RWPE2 (cell line): ENCODE measurements around the gene IRAK1.

Experiments used
- ATAC-seq: fragments of 200-7000 bp; cut with Tn5 transposase; 3 replicates; pipeline ENCODE4 v1.9.1; 2021; ENCODE audit warnings: low read depth
- DNase-seq: peaks from one replicate; pipeline ENCODE4 v3.0.0-alpha.2; 2020; ENCODE audit warnings: low spot score
- H3K27ac ChIP-seq: fragments of 450-650 bp; 2 replicates; pipeline ENCODE4 v1.5.1; 2017; ENCODE audit warnings: mild to moderate bottlenecking; ENCODE audit not compliant: poor library complexity, severe bottlenecking
- H3K27me3 ChIP-seq: fragments of 250-450 bp; sonication (Bioruptor Pico); 2 replicates; pipeline ENCODE4 v1.5.1; 2021; ENCODE audit warnings: mild to moderate bottlenecking, moderate library complexity; ENCODE audit not compliant: insufficient read depth, poor library complexity, severe bottlenecking
- H3K36me3 ChIP-seq: fragments of 250-450 bp; sonication (Bioruptor Pico); 2 replicates; pipeline ENCODE4 v1.5.1; 2020; ENCODE audit warnings: low read depth, mild to moderate bottlenecking, moderate library complexity
- H3K4me1 ChIP-seq: fragments of 250-450 bp; sonication (Bioruptor Pico); 2 replicates; pipeline ENCODE4 v1.5.1; 2021; ENCODE audit warnings: mild to moderate bottlenecking, moderate library complexity; ENCODE audit not compliant: insufficient read depth, poor library complexity, severe bottlenecking
- H3K4me3 ChIP-seq: fragments of 250-450 bp; sonication (Bioruptor Pico); 2 replicates; pipeline ENCODE4 v1.5.1; 2021; ENCODE audit warnings: mild to moderate bottlenecking, moderate library complexity; ENCODE audit not compliant: severe bottlenecking
- H3K9me3 ChIP-seq: fragments of 250-450 bp; sonication (Bioruptor Pico); 2 replicates; pipeline ENCODE4 v1.5.1; 2021; ENCODE audit warnings: mild to moderate bottlenecking, moderate library complexity; ENCODE audit not compliant: severe bottlenecking
- TF ChIP-seq, protein P1 (sequence below): fragments of 450-650 bp; IDR thresholded peaks from one replicate; pipeline ENCODE4 v1.5.1; 2017; ENCODE audit warnings: mild to moderate bottlenecking, moderate library complexity; ENCODE audit not compliant: poor library complexity, severe bottlenecking

Gene IRAK1

DNA sequence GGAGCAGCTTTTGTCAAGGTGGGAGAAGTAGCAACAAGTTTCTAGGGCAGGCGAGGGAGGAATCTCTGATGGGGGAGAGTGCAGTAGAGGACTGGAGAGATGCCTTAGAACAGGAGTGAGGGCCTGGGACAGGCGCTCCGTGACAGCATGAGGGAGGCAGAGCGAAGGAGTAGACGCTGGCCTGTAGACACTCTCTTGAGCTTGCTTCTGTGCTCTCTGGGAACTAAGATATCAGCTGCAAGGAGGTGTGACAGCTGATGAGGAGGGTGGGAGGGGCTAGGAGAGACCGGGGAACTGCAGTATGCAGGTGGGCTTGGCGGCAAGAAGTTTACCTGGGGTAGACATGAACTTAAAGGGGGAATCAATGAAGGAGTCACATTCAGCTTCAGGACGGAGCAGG is 42.1 kb upstream of the IRAK1 start:
- no peak overlapping the region for H3K4me3 ChIP-seq
- H3K4me1 ChIP-seq, result no peaks in the 10 kb centered on the region
- no peak for ATAC-seq
- peaks cover 3% of the 10 kb centered on the region; the same call in 1 of the 2 replicates for H3K36me3 ChIP-seq
- no peaks in the 10 kb centered on the region for H3K27me3 ChIP-seq
- TF ChIP-seq, protein P1, sequence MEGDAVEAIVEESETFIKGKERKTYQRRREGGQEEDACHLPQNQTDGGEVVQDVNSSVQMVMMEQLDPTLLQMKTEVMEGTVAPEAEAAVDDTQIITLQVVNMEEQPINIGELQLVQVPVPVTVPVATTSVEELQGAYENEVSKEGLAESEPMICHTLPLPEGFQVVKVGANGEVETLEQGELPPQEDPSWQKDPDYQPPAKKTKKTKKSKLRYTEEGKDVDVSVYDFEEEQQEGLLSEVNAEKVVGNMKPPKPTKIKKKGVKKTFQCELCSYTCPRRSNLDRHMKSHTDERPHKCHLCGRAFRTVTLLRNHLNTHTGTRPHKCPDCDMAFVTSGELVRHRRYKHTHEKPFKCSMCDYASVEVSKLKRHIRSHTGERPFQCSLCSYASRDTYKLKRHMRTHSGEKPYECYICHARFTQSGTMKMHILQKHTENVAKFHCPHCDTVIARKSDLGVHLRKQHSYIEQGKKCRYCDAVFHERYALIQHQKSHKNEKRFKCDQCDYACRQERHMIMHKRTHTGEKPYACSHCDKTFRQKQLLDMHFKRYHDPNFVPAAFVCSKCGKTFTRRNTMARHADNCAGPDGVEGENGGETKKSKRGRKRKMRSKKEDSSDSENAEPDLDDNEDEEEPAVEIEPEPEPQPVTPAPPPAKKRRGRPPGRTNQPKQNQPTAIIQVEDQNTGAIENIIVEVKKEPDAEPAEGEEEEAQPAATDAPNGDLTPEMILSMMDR, result no peak
- no peak for DNase-seq
- no peaks in the 10 kb centered on the region for H3K9me3 ChIP-seq
- no peak overlapping the region for H3K27ac ChIP-seq

DNA sequence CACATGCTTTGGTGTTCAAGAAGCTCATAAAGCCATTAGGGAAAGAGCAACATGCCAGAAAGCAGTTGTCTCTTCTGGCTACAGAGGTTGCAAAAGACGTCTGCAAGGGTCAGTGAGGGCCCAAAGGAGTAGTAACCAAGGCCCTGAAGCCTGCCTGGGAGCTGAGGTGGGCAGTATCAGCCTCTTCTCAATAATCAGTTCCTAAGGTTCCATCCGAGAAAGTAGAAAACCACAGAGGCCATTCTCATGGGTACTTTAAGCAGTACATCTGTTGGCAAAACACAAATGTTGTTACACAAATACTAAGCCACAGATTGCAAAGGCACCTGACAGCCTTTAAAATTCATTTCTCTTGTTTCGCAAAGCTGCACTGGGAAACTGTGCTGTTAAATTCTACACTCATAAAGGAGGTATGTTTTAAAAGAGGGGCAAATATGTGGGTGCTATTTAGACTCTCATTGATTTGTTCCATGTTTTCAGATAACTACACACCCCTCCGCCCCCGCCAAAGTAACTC is 40.1 kb upstream of the IRAK1 start:
- DNase-seq (no peak), ATAC-seq (no peak)
- Histone ChIP-seq H3K27me3 (no peaks in the 10 kb centered on the region), H3K4me1 (no peaks in the 10 kb centered on the region), H3K36me3 (peaks cover 11% of the 10 kb centered on the region; the same call in 1 of the 2 replicates), H3K4me3 (no peak overlapping the region), H3K9me3 (no peaks in the 10 kb centered on the region), H3K27ac (no peak overlapping the region)
- TF ChIP-seq, protein P1, result no peak

DNA sequence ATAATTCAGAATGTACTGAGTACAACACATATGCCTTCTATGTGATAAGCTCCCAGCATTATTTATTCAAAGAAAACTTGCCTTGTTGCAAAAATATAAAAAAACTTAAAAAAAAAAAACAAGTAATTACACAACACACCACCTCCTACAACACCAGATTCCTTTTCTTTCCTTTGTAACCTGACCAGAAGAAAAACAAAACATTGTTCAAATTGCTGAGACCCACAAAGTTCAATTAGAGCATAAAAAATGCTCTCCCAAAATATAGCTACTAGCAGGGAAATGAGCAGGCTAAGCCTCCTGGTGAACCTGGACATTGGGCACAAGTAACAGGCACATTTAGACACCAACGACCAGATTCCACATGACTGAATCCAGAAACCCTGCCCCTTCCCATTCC is 39.5 kb upstream of the IRAK1 start:
- no peaks in the 10 kb centered on the region for H3K27me3 ChIP-seq
- no peaks in the 10 kb centered on the region for H3K9me3 ChIP-seq
- H3K27ac ChIP-seq, result no peak overlapping the region
- TF ChIP-seq, protein P1, result no peak
- no peaks in the 10 kb centered on the region for H3K4me1 ChIP-seq
- peaks cover 11% of the 10 kb centered on the region; the same call in 1 of the 2 replicates for H3K36me3 ChIP-seq
- no peak overlapping the region for H3K4me3 ChIP-seq
- DNase-seq, result no peak
- ATAC-seq, result no peak

DNA sequence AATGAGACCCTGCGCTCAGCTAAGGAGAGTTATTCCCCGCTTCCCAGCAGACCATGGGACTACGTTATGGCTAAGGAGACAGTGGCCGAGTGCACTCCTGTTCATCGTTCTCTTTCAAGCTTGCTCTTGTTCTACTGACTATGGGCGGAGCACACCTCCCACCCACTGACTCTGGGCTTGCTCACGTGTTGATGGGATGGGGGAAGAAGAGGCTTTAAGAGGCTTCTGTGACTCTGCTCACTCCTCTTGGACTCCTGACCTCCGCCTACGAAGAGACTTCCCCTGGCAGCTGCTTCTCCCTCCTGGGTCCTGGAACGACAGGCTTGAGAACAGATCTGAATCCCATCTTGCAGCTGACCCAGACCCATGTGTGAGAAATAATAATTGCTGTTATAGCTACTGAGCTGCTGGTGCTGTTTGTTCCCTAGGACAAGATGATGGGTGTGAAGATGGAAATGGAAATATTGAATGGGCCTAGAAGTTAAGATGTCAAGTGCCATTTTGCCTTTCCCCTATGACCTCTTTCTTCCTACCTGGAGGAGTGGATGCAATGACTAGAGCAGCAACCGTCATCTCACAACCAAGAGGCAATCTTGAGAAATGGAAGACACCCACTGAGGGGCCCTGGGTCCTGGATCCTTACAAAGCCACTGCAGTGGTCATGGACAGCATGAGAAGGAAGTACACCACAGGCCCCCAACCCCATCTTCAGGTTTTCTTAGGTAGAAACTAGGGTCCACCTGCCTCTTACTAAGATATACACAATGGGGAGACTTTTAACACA is 38.7 kb upstream of the IRAK1 start:
- H3K36me3 ChIP-seq, result peaks cover 11% of the 10 kb centered on the region; the same call in 1 of the 2 replicates
- ATAC-seq, result no peak
- TF ChIP-seq, protein P1, result no peak

DNA sequence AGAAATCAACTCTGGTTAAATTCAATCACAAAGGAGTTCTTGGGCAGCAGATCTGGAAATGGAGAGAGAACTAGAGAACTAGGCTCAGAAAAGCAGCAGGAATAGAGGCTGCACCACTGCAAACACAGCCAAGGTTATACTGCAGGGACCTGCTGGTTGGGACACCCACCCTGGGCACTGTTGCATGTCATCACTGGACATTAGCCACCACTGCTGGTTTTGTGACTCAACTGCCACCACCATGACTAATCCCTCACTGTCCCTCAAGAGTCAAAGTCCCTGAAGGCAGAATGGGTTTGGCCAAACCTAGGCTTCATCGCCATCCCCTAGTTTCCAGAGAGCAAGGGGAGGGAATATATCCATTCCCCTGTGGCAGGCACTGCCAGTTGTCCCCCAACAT is 38.1 kb upstream of the IRAK1 start:
- Histone ChIP-seq H3K27me3 (no peaks in the 10 kb centered on the region), H3K4me1 (no peaks in the 10 kb centered on the region), H3K4me3 (no peak overlapping the region), H3K36me3 (peaks cover 11% of the 10 kb centered on the region; the same call in 1 of the 2 replicates), H3K27ac (no peak overlapping the region), H3K9me3 (no peaks in the 10 kb centered on the region)
- no peak for ATAC-seq
- TF ChIP-seq, protein P1, result no peak
- DNase-seq, result no peak

More for the DNA sequence above, 38.7 kb upstream of the IRAK1 start:
- H3K27me3 ChIP-seq, result no peaks in the 10 kb centered on the region
- no peak for DNase-seq
- no peak overlapping the region for H3K4me3 ChIP-seq
- no peak overlapping the region for H3K27ac ChIP-seq
- no peaks in the 10 kb centered on the region for H3K9me3 ChIP-seq
- H3K4me1 ChIP-seq, result no peaks in the 10 kb centered on the region
